Measurements from ENCODE around the gene SORCS1. TPM values are rescaled to one million over a fixed set of nuclear protein-coding genes. Genes with fewer than 3 reads are reported as not detected.

SORCS1 gene
- total RNA-seq, 1 experiment from 2014 or later, result not detected

GRCh38 chr10:107091126-107091525 is 73.4 kb downstream of the SORCS1 start:
- Histone ChIP-seq H3K27me3 (replicated peaks; ENCODE audit: control insufficient read depth, insufficient read depth, low read length) (no peaks in the 10 kb centered on the region), H3K36me3 (ENCODE audit: control insufficient read depth, insufficient read depth, low read length) (no peaks in the 10 kb centered on the region), H3K4me1 (0 out of 2 replicates have a peak, but pooled peaks cover 6% of the 10 kb centered on the region), H3K4me3 (ENCODE audit: low read depth, low read length) (no peak overlapping the region), H3K9me3 (no peaks in the 10 kb centered on the region)
- H3K27ac Mint-ChIP-seq (ENCODE audit: unreplicated experiment), result no peak overlapping the region
- BruUV-seq (replicated peaks), result no TSS peak
- H3K4me3 Mint-ChIP-seq (ENCODE audit: unreplicated experiment), result no peak overlapping the region
- H3K9me3 Mint-ChIP-seq (ENCODE audit: unreplicated experiment), result peaks cover 9% of the 10 kb centered on the region
- TF ChIP-seq CTCF (IDR thresholded peaks at IDR 0.05; ENCODE audit: insufficient read depth in 1 of 2, low read depth in 1 of 2, low read length in 1 of 2, severe bottlenecking in 1 of 2, unreplicated experiment in 1 of 2), result no peak
- CTCF ChIA-PET, result no interaction called here
- no peaks in the 10 kb centered on the region for H3K36me3 Mint-ChIP-seq (ENCODE audit: insufficient read depth, unreplicated experiment)
- no peaks in the 10 kb centered on the region for H3K27me3 Mint-ChIP-seq (ENCODE audit: insufficient read depth, unreplicated experiment)
- intact Hi-C loops (cut with micrococcal nuclease; ENCODE audit: unreplicated experiment), result no loop called here
- no peak for DNase-seq
- POLR2A ChIA-PET, result no interaction called here
- peaks cover 11% of the 10 kb centered on the region for H3K4me1 Mint-ChIP-seq (ENCODE audit: low read depth, unreplicated experiment)

GRCh38 chr10:107085665-107086525 is 78.6 kb downstream of the SORCS1 start:
- no peaks in the 10 kb centered on the region for H3K27me3 ChIP-seq (replicated peaks; ENCODE audit: control insufficient read depth, insufficient read depth, low read length)
- H3K27ac Mint-ChIP-seq (ENCODE audit: unreplicated experiment), result no peak overlapping the region
- no peaks in the 10 kb centered on the region for H3K36me3 ChIP-seq (ENCODE audit: control insufficient read depth, insufficient read depth, low read length)
- CTCF ChIA-PET, result no interaction called here
- H3K9me3 Mint-ChIP-seq (ENCODE audit: unreplicated experiment), result no peaks in the 10 kb centered on the region
- TF ChIP-seq CTCF (IDR thresholded peaks at IDR 0.05; ENCODE audit: insufficient read depth in 1 of 2, low read depth in 1 of 2, low read length in 1 of 2, severe bottlenecking in 1 of 2, unreplicated experiment in 1 of 2), result no peak
- POLR2A ChIA-PET, result no interaction called here
- intact Hi-C loops (cut with micrococcal nuclease; ENCODE audit: unreplicated experiment), result no loop called here
- no peaks in the 10 kb centered on the region for H3K4me1 ChIP-seq
- H3K9me3 ChIP-seq, result no peaks in the 10 kb centered on the region
- no peak overlapping the region for H3K4me3 Mint-ChIP-seq (ENCODE audit: unreplicated experiment)
- H3K27me3 Mint-ChIP-seq (ENCODE audit: insufficient read depth, unreplicated experiment), result no peaks in the 10 kb centered on the region
- H3K4me1 Mint-ChIP-seq (ENCODE audit: low read depth, unreplicated experiment), result no peaks in the 10 kb centered on the region
- BruUV-seq (replicated peaks), result no TSS peak
- no peak overlapping the region for H3K4me3 ChIP-seq (ENCODE audit: low read depth, low read length)
- DNase-seq, result no peak
- H3K36me3 Mint-ChIP-seq (ENCODE audit: insufficient read depth, unreplicated experiment), result no peaks in the 10 kb centered on the region

GRCh38 chr10:107083388-107084009 is 81.0 kb downstream of the SORCS1 start:
- H3K36me3 Mint-ChIP-seq (ENCODE audit: insufficient read depth, unreplicated experiment), result no peaks in the 10 kb centered on the region
- intact Hi-C loops (cut with micrococcal nuclease; ENCODE audit: unreplicated experiment), result no loop called here
- DNase-seq, result no peak
- H3K4me3 Mint-ChIP-seq (ENCODE audit: unreplicated experiment), result no peak overlapping the region
- H3K4me3 ChIP-seq (ENCODE audit: low read depth, low read length), result no peak overlapping the region
- BruUV-seq (replicated peaks), result no TSS peak
- no peak for TF ChIP-seq CTCF (IDR thresholded peaks at IDR 0.05; ENCODE audit: insufficient read depth in 1 of 2, low read depth in 1 of 2, low read length in 1 of 2, severe bottlenecking in 1 of 2, unreplicated experiment in 1 of 2)
- CTCF ChIA-PET, result no interaction called here
- H3K27me3 ChIP-seq (replicated peaks; ENCODE audit: control insufficient read depth, insufficient read depth, low read length), result no peaks in the 10 kb centered on the region
- H3K36me3 ChIP-seq (ENCODE audit: control insufficient read depth, insufficient read depth, low read length), result no peaks in the 10 kb centered on the region
- no peak overlapping the region for H3K27ac Mint-ChIP-seq (ENCODE audit: unreplicated experiment)
- H3K4me1 ChIP-seq, result no peaks in the 10 kb centered on the region
- POLR2A ChIA-PET, result no interaction called here
- no peaks in the 10 kb centered on the region for H3K27me3 Mint-ChIP-seq (ENCODE audit: insufficient read depth, unreplicated experiment)
- no peaks in the 10 kb centered on the region for H3K9me3 Mint-ChIP-seq (ENCODE audit: unreplicated experiment)
- no peaks in the 10 kb centered on the region for H3K9me3 ChIP-seq
- no peaks in the 10 kb centered on the region for H3K4me1 Mint-ChIP-seq (ENCODE audit: low read depth, unreplicated experiment)

Measured in Caco-2 (cell line).